Activated CD4-positive, alpha-beta T cell treated with anti-CD3 and anti-CD28 coated beads for 48 hours (primary cell): ENCODE measurements around the gene UBE2Q1.
A peak's percentile ranks its signal among the peaks of the same experiment; 100 is the strongest.

Experiments used
- DNase-seq: peaks from one replicate; pipeline ENCODE4 v3.0.0-alpha.2; 2020

The UBE2Q1 gene

DNA sequence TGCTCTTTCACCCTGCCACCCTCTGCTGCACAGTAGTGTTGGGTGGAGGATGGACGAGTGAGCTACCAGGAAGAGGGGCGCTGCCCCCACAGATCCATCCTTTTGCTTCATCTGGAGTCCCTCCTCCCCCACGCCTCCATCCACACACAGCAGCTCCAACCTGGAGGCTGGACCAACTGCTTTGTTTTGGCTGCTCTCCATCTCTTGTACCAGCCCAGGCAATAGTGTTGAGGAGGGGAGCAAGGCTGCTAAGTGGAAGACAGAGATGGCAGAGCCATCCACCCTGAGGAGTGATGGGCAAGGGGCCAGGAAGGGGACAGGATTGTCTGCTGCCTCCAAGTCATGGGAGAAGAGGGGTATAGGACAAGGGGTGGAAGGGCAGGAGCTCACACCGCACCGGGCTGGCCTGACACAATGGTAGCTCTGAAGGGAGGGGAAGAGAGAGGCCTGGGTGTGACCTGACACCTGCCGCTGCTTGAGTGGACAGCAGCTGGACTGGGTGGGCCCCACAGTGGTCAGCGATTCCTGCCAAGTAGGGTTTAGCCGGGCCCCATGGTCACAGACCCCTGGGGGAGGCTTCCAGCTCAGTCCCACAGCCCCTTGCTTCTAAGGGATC is 17.6 kb upstream of the UBE2Q1 start:
- no peak for DNase-seq

DNA sequence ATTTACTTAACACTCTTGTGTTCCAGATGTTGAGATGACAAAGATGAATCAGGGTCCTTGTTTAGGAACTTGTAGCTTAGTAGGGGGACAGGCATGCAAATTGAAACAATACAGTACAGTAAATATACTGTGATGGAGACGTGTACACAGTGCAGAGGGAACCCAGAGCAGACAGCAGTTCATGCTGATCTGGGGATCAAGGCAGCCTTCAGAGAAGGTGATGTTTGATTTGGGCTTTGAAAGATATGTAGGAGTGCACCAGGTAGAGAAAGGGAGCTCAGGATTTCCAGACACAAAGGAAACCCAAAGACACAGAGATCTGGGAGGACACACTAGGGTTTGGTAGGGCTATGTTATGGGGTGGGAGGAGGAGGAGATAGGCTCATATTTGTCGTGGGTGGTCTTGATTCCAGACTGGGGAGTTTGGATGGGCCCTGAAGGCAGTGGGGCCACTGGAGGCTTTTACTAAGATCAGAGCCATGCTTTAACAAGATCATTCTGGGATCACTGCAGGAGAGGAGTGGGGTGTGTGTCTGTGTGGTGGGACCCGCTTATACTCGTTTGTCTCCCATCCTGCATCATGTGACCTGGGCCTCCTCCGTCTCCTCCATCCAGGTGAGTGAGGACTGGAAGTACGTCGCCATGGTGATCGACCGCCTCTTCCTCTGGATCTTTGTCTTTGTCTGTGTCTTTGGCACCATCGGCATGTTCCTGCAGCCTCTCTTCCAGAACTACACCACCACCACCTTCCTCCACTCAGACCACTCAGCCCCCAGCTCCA is 16.9 kb upstream of the UBE2Q1 start:
- no peak for DNase-seq

DNA sequence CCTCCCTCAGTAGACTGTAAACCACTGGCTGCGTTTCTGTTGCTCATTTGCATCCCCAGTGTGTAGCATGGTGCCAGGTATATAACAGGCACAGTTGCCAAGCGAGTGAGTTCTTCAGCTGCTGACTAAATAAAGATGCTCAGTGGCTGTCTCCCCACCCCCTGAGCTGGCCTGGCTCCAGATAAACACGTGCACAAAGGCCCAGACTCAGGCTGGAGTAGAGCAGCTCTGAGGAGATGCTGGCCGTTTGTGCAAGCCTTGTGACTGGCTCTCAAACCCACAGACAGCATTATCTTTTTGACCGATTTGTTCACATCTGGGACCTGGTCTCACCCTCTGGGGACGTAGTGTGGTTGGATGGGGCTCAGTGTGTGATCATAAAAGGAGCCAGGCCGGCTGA is 16.3 kb upstream of the UBE2Q1 start:
- no peak for DNase-seq

DNA sequence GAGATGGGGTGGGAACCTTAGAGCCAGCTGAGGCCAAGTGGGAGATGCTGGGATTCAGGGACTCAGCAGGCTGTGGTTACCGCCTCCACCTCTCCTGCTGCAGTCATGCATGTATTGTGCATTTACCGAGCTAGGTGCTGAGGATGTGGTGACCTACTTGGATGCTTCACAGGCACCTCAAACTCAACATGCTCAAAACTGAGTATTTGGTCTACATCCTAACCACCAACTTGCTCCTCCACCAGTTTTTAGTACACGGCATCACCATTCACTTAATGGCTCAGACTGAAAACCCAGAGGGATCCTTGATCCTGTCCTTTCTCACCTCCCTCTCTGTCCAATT is 14.7 kb upstream of the UBE2Q1 start:
- DNase-seq: no peak

DNA sequence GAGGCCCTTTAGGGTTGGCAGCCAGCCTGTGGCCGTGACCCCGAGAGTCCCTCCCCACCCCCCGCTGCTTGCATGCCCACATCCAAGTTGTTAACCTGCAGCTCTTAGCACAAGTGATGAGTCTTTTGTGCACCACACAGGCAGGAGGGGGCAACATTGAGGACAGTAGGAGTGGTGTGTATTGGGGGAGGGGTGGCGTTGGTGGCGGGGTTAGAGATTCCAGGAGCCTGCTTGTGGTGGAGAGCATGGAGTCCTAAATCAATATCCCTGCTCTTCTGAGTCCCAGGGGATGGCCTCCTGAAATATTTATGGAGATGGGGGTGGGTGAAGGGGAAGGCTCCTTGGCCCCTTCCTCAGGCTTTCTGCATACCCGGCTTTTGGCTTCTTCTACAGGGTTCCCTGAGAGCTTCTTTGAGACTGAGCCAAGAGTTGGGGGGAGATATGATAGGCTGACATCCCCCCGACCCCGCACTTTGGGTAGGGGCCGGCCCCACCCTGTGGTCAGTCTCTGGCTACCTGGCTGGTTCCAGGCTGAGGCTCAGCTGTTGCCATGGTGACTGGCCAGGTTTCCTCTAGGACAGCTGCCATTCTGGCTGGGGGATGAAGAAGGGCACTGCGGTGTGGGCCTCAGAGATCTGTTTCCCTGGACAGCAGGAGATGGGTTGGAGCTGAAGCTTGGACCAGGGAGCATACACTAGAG is 14.2 kb upstream of the UBE2Q1 start:
- DNase-seq: no peak

DNA sequence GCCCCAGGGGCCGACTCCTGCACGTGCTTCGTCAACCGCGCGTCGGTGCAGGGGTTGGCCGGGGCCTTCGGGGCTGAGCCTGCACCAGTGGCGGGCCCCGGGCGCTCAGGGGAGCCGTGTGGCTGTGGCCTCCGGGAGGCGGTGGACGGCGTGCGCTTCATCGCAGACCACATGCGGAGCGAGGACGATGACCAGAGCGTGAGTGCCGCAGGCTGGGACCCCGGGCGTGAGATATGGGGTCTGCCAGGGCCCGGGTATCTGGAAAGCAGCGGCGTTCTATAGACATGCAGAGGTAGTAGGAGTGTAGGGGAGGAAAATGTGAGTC is 13.5 kb upstream of the UBE2Q1 start:
- no peak for DNase-seq

DNA sequence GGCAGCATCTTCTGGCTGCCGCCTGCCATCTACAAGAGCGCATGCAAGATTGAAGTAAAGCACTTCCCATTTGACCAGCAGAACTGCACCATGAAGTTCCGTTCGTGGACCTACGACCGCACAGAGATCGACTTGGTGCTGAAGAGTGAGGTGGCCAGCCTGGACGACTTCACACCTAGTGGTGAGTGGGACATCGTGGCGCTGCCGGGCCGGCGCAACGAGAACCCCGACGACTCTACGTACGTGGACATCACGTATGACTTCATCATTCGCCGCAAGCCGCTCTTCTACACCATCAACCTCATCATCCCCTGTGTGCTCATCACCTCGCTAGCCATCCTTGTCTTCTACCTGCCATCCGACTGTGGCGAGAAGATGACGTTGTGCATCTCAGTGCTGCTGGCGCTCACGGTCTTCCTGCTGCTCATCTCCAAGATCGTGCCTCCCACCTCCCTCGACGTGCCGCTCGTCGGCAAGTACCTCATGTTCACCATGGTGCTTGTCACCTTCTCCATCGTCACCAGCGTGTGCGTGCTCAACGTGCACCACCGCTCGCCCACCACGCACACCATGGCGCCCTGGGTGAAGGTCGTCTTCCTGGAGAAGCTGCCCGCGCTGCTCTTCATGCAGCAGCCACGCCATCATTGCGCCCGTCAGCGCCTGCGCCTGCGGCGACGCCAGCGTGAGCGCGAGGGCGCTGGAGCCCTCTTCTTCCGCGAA is 12.9 kb upstream of the UBE2Q1 start:
- no peak for DNase-seq

DNA sequence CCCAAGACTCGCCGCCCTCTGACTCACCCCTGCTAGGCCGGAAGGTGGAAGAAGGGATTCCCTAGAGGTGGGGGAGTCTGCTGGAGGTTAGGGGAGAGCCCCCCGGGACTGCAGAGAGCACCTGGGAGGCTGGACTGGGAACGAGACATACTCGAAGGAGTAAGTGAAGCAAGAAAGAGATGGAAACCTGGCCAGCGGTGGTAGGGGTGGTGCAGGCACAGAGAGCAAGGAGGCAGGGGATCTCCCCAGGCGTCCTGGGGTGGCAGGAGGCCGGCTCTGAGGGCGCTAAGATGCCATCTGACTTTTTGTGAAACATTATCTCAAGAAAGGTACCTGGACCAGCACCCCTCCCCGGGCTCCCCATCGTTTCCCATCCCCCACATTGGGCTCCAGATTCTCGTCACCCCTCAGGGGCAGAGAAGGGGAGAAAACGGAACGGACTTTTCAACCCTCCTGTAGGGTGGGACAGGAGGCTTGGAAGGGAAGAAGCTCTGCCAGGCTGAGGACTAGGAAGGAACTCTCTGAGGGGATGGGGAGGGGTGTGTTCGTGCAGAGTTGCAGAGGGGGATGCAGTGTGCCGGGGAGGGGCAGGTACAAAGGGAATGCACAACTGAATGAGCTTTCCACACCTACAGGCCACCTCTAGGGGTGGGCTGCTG is 9.8 kb upstream of the UBE2Q1 start:
- DNase-seq: no peak

DNA sequence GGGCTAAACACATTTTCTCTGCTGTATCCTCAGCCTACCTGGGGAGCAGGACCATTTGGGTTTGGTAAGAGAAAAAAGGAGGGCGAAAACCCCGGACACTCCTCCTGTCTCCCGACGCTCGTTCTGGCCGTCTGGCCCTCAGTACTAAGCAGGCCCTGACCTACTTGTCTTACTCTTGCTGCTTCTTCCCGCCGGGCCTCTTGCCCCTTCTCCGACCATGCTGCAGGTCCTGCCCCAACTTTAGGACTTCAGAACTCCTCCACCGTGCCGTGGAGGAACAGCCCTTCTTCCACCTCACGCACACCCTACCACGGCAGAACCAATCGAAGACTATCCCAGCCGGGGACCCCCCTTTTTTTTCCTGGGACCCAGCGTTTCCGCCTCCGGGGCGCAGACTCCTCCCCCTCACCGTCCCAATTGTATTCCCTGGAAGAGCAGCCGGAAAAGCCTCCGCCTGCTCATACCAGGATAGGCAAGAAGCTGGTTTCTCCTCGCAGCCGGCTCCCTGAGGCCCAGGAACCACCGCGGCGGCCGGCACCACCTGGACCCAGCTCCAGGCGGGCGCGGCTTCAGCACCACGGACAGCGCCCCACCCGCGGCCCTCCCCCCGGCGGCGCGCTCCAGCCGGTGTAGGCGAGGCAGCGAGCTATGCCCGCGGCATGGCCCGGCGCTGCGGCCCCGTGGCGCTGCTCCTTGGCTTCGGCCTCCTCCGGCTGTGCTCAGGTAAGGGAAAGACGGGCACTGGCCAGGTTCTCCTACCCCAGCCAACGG is 9.1 kb upstream of the UBE2Q1 start, which contains the start of gene CHRNB2:
Gene CHRNB2, plus strand, starts transcription at position 393 of the 771 bp plus-strand sequence. Its CDS starts 267 bp downstream, at position 660.
- DNase-seq: peak; percentile 75

DNA sequence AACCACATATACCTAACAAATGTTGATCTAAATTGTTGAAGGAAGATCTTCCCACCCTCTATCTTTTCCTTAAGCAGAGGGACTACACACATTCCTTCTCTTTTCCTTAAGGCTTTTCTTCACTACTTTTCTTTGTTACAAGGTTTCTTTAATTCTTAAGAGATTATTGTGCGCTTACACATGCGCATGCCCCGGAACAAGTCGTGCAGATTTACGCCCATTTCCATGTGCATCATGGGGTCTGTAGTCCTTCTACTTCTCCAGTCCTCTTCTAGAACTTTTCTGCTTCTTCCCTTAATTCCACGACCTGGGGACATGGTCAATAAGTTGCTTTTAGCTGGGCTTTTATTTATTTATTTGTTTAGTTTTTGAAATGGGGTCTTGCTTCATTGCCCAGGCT is 7.4 kb upstream of the UBE2Q1 start:
- DNase-seq: no peak

DNA sequence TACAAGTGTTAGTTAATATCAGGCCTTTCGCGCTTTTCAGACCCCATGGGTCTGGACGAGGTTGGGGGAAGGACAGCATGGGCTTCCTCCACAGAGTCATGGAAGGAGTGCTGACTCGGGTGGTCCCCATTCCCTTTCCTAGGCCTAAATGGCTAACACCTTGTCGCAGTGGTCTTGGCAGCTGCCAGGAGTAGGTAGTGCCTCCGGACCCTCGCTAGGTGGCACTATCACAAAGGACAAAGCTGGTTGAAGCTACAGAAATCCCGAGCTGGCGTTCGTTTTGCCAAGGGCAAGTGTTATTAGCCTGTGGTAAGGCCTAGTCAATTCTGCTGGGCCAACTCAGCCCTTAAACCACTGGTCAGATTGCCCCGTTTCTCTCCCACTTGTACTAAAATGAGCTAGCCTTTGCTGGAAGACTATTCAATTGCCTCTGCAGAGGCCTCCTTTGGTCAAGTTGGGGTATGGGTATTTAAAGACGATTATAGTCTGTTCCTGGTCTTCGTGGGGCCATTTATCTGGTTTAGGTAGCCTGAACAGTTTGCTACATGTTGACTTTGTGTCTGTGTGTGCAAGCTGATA is 1.1 kb upstream of the UBE2Q1 start:
- DNase-seq: peak; percentile 88

DNA sequence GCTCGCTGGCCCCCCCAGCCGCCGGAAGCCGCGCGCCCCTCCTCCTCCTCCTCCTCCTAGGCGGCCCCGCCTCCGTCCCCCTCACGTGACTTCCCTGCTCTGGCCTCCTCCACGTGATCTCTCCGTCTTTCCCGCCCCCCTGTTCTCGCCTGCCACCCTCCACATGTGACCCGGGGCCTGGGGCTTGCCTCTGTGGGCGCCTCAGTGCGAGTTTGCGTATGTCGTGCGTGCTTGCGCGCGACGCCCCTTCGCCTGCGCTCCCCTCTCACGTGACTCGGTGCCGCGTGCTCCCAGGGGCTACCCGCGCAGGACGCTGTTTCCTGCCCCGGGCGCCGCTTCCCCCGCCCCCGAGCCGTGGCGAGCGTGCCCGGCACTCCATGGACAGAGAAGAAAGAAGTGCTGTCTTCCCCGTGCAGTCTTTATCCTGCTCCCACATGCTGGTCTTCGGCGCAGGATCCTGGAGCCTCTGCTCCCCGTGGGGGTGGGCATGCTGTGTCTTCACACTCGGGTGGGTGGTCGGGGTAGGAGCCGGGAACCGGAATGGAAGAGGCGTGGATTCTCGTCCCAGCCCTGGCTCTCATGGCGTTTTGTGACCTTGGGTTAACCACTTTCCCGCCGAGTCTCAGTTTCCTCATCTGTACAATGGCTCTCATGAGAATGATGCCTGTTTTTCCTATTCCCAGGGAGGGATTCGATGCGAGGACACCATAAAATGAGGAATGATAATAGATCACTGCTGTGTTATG is 431 bp upstream of the UBE2Q1 start:
- DNase-seq: peak; percentile 99

DNA sequence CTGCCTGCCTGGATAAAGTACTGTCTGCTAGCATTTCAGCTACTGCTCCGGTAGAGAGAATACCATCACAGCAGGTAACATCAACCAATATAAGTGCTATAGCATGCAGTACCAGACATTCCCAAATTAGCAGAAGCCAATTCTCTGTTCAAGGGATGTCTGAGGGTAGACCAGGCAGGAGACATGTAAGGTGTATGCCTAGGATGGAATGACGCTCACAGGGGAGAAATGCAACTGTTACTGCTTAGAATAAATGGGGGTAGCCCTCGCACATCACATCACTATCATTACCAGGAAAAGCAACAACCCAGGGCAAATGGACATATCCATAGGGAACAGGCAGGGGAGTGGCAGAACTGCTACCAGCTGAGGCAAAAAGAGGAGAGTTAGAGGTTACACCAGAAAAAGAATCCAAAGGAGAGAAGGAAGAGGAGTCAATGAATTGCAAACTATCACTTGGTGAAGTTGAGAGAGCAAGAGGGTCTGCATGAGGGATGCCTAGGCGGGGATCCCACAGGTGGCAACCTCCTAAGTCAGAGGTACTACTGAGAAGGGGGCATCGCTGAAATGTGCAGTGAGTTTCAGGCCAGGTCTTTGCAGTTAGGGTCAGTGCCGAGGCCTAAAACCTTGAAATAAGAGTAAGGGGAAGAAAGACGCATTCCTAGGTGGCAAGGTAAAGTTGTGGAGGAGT is 1.1 kb downstream of the UBE2Q1 start:
- no peak for DNase-seq

DNA sequence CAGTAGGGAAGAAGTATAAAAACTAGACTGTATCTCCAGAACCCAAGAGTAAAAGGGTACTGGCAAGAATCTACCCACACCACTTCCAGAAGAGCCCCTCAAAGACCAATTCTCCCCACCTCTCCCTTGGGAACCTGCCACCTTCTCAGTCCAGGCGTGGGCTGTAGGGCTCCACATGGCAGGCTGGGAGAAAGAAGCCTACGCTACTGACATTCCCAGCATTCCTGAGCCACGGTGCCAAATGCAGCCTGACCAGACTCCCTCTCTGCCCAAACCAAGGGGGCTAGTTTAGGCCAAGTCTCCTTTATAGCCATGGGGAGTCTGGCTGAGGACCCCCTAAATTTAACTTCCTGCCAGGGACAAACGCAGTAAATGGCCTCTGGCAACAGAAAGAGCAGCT is 2.0 kb downstream of the UBE2Q1 start:
- DNase-seq: no peak

DNA sequence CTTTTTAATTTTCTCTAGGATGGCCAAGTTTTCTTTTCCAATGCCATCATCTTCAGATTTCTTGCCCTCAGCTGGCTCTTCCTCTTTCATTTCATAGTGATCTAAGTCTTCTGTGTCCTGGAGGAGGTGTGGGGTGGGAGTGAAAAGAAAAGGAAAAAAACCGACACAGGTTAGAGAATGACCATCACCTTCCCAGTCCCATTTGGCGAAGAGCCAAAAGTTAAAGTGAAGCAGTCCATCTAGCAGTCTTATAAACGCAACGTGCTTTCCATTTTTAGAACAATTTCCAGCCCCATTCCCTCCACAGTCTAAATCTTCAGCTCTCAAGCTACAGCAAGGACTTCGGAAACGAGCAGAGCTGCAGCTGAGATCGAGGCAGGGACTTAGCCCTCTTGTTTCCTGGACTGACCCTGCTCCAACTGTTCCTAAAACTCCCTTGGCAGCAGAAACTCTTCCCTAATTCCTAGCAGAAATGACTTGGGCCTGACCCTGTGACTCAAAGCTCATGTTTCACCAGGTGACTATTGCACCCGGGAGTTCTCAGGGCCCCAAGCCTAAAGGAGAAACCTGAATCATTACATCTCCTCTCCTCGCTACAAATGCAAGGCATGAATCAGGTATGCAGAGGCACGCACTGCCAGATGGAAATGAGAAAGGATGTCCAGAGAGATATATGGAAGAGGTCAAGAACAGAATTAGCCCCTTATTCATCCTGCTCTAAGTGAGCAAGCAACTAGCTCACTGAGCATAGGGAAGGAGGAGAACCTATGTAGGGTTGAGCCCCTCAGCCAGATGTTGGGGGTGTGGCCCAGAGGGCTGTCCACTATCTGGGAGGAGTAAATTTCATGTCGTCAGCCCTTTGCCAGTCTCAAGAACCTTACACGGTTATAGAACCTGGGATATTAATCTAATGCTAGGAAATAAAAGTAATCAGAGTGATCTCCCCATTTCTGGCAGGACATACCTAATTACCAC is 5.1 kb downstream of the UBE2Q1 start:
- no peak for DNase-seq

DNA sequence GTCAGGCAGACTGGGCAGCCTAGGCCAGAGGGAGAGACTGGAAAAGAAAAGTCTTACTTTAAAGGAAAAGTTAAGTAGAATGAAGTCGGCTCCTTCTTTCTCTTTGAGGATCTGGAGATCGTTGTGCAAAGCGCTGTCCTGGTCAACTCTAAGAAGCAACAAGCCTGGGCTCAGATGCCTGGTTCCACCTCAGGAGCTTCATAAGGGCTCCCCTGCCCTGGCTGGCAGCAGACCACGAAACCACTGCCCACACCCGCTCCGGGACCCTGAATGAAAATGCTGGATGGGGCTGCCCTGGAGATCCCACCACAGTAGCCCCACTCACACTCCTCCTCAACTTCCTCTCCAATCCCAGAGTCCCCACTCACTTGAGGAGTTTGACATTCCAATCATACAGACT is 6.4 kb downstream of the UBE2Q1 start:
- no peak for DNase-seq

DNA sequence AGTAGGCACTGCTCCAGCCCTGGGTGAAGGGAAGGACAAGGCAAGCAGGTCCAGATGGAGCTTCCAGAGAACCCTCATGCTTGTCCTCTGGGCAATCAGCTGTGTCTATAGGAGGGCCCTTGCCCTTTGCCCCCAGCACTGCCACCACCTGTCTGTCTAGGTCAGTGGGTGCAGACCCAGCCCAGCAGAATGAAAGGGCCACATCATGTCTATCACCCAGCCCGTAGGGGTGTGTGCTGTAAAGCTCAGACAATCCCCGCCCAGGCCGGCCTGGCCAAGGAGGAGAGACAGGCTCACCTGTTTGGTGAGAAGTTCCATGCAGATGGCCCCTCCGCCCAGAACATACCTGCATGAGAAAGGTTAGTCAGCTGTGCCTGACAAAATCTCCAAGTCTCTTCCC is 7.0 kb downstream of the UBE2Q1 start:
- DNase-seq: no peak

DNA sequence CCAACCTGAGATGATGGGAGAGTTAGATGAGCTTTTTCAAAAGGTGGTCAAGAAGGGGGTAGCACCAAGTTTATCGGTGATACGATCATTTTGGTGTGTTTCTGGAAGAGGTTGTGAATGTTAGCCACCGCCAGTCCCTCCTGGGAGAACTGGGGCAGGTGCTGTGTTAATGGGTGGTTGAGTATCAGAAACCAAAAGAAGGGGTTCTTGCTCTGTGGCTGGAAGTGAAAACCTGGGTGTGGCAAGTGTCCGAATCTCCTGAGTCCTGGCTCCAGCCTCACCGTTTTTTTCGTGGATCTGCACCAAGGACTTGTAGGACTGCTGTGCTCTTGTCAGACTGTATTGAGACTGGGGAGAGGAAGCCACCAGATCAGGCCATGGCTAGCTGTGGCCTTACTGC is 7.8 kb downstream of the UBE2Q1 start:
- no peak for DNase-seq

DNA sequence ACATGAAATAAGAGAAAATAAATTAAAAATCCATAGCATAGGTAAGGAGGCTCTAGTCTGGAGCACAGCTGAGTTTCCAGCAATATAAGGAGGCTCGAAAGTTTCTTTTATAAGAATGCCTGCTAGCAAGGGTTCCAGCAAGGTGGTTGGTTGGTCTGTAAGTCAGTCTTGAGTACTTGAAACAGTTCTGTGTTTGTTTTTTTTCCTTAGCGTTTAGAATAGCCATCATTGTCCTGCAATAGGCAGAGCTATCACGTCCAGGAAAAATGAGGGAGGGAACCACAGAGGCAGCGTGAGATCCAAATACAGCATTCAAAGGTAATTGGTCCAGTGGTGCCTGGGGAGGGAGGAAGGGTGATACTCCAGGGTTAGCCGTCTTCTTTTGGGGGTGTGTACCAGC is 8.4 kb downstream of the UBE2Q1 start:
- DNase-seq: no peak
